SK-N-SH treated with all-trans-retinoic acid at 6 μM for 48 hours (cell line): ENCODE results near the gene SPOP.

Experiments
- ATAC-seq: fragments of 200-7000 bp; cut with Tn5 transposase; 3 replicates; pipeline ENCODE4 v1.9.1; 2020; ENCODE audit warnings: mild to moderate bottlenecking, moderate library complexity
- ARNTL ChIP-seq: fragments of 450-650 bp; formaldehyde crosslinking; IDR thresholded peaks from 2 replicates; pipeline ENCODE4 v1.5.0; 2020; ENCODE audit warnings: low read depth, mild to moderate bottlenecking, moderate library complexity, borderline replicate concordance
- BACH2 ChIP-seq: fragments of 250-450 bp; sonication (Bioruptor Pico); IDR thresholded peaks from 2 replicates; pipeline ENCODE4 v1.9.0; 2021; ENCODE audit warnings: mild to moderate bottlenecking, borderline replicate concordance
- CREB5 ChIP-seq: fragments of 250-450 bp; sonication (Bioruptor Pico); IDR thresholded peaks from 2 replicates; pipeline ENCODE4 v1.5.1; 2020; ENCODE audit warnings: low read depth, mild to moderate bottlenecking, moderate library complexity
- CSRNP3 ChIP-seq: fragments of 250-450 bp; sonication (Bioruptor Pico); IDR thresholded peaks from 2 replicates; pipeline ENCODE4 v1.5.1; 2021; ENCODE audit warnings: mild to moderate bottlenecking, moderate library complexity
- ESRRG ChIP-seq: fragments of 250-450 bp; sonication (Bioruptor Pico); IDR thresholded peaks from 2 replicates; pipeline ENCODE4 v1.6.1; 2021; ENCODE audit warnings: mild to moderate bottlenecking
- GLIS3 ChIP-seq: fragments of 250-450 bp; sonication (Bioruptor Pico); IDR thresholded peaks from 2 replicates; pipeline ENCODE4 v1.5.0; 2020; ENCODE audit warnings: mild to moderate bottlenecking, moderate library complexity
- OSR1 ChIP-seq: fragments of 250-450 bp; sonication (Bioruptor Pico); IDR thresholded peaks from 2 replicates; pipeline ENCODE4 v1.8.0; 2022; ENCODE audit warnings: moderate library complexity, mild to moderate bottlenecking, inconsistent platforms
- PATZ1 ChIP-seq: fragments of 250-450 bp; sonication (Bioruptor Pico); IDR thresholded peaks from 2 replicates; pipeline ENCODE4 v1.8.0; 2020; ENCODE audit warnings: mild to moderate bottlenecking, moderate library complexity, borderline replicate concordance
- POU6F1 ChIP-seq: fragments of 250-450 bp; sonication (Bioruptor Pico); IDR thresholded peaks from 2 replicates; pipeline ENCODE4 v1.8.0; 2021; ENCODE audit warnings: low read depth, mild to moderate bottlenecking, moderate library complexity, borderline replicate concordance
- PPARA ChIP-seq: fragments of 250-450 bp; sonication (Bioruptor Pico); IDR thresholded peaks from 2 replicates; pipeline ENCODE4 v1.5.0; 2020; ENCODE audit warnings: mild to moderate bottlenecking, borderline replicate concordance
- RARB ChIP-seq: fragments of 250-450 bp; sonication (Bioruptor Pico); IDR thresholded peaks from 2 replicates; pipeline ENCODE4 v1.8.0; 2021; ENCODE audit warnings: mild to moderate bottlenecking, moderate library complexity
- SNAI2 ChIP-seq: fragments of 250-450 bp; sonication (Bioruptor Pico); IDR thresholded peaks from 2 replicates; pipeline ENCODE4 v1.5.0; 2020; ENCODE audit warnings: mild to moderate bottlenecking, moderate library complexity
- TCF4 ChIP-seq: fragments of 250-450 bp; sonication (Bioruptor Pico); IDR thresholded peaks from 2 replicates; pipeline ENCODE4 v1.8.0; 2021; ENCODE audit warnings: mild to moderate bottlenecking, moderate library complexity, borderline replicate concordance
- TOX ChIP-seq: fragments of 250-450 bp; sonication (Bioruptor Pico); IDR thresholded peaks from 2 replicates; pipeline ENCODE4 v1.8.0; 2021; ENCODE audit warnings: mild to moderate bottlenecking, moderate library complexity, borderline replicate concordance
- ZFP3 ChIP-seq: fragments of 250-450 bp; sonication (Bioruptor Pico); IDR thresholded peaks from 2 replicates; pipeline ENCODE4 v1.5.0; 2020; ENCODE audit warnings: mild to moderate bottlenecking, moderate library complexity
- ZNF565 ChIP-seq: fragments of 450-650 bp; formaldehyde crosslinking; conservative IDR thresholded peaks from 2 replicates; pipeline ENCODE4 v1.5.0; 2020; ENCODE audit warnings: low read depth, mild to moderate bottlenecking, moderate library complexity
- ZNF70 ChIP-seq: fragments of 450-650 bp; formaldehyde crosslinking; IDR thresholded peaks from 2 replicates; pipeline ENCODE4 v1.5.0; 2020; ENCODE audit warnings: mild to moderate bottlenecking, moderate library complexity
- ZNF8 ChIP-seq: fragments of 450-650 bp; formaldehyde crosslinking; IDR thresholded peaks from 2 replicates; pipeline ENCODE4 v1.5.0; 2020; ENCODE audit warnings: mild to moderate bottlenecking, moderate library complexity

SPOP gene

GRCh38 chr17:49677933-49678847 is at the start of gene SPOP:
Gene SPOP (minus strand): TSS chr17:49678097. CDS start chr17:49622810, 55,287 bp downstream.
- no peak for TF ChIP-seq ESRRG (CRISPR knock-in tag)
- no peak for TF ChIP-seq ZNF565
- no peak for TF ChIP-seq TOX (CRISPR knock-in tag)
- no peak for TF ChIP-seq ZNF70 (CRISPR knock-in tag)
- TF ChIP-seq POU6F1: no peak
- TF ChIP-seq OSR1 (CRISPR knock-in tag): no peak
- no peak for TF ChIP-seq PATZ1 (CRISPR knock-in tag)
- no peak for TF ChIP-seq GLIS3
- TF ChIP-seq ARNTL (CRISPR knock-in tag): no peak
- no peak for TF ChIP-seq ZNF8 (CRISPR knock-in tag)
- no peak for TF ChIP-seq BACH2 (CRISPR knock-in tag)
- no peak for TF ChIP-seq TCF4
- TF ChIP-seq SNAI2 (CRISPR knock-in tag): no peak; the same call in 1 of the 2 replicates
- TF ChIP-seq CSRNP3 (CRISPR knock-in tag): no peak
- no peak for TF ChIP-seq ZFP3 (CRISPR knock-in tag)

GRCh38 chr17:49727380-49727779 is 49.5 kb upstream of the SPOP start:
- ATAC-seq: no peak
- no peak for TF ChIP-seq ZNF8 (CRISPR knock-in tag)
- no peak for TF ChIP-seq TCF4
- TF ChIP-seq RARB (CRISPR knock-in tag): no peak
- no peak for TF ChIP-seq CREB5 (CRISPR knock-in tag)
- TF ChIP-seq BACH2 (CRISPR knock-in tag): no peak
- TF ChIP-seq PATZ1 (CRISPR knock-in tag): no peak
- TF ChIP-seq CSRNP3 (CRISPR knock-in tag): no peak
- TF ChIP-seq PPARA (CRISPR knock-in tag): no peak

More at GRCh38 chr17:49677933-49678847, at the start of gene SPOP:
- peak; percentile 91 for ATAC-seq
